SK-MEL-5 (cell line): ENCODE data around the gene ID3. TPM values are rescaled to one million over a fixed set of nuclear protein-coding genes. Genes with fewer than 3 reads are reported as not detected.
"Not testable (repeated sequence)": the region's sequence is repeated elsewhere in the genome, so short reads cannot be mapped to it uniquely, and the experiment has no call there.

Experiments
- DNase-seq: peaks from one replicate; pipeline ENCODE4 v3.0.0-alpha.2; 2016; ENCODE audit warnings: low read depth, low spot score
- in situ Hi-C: cut with HindIII; loops from 2 replicates; pipeline ENCODE4 v1.10.0; 2016; ENCODE audit warnings: low sequenced_read_pairs, high pct_unique_total_duplicates, low pct_unique_long_range_greater_than_20kb
- total RNA-seq: library from RNA; depleted of rRNA; stranded (reverse); fragments of >200 nt; shearing (Covaris generic); gene quantifications from 2 replicates; pipeline ENCODE4 v1.2.3, GENCODE V29; 2014

ID3 gene
- total RNA-seq, 1 experiment from 2014 or later = 23.5 TPM

DNA sequence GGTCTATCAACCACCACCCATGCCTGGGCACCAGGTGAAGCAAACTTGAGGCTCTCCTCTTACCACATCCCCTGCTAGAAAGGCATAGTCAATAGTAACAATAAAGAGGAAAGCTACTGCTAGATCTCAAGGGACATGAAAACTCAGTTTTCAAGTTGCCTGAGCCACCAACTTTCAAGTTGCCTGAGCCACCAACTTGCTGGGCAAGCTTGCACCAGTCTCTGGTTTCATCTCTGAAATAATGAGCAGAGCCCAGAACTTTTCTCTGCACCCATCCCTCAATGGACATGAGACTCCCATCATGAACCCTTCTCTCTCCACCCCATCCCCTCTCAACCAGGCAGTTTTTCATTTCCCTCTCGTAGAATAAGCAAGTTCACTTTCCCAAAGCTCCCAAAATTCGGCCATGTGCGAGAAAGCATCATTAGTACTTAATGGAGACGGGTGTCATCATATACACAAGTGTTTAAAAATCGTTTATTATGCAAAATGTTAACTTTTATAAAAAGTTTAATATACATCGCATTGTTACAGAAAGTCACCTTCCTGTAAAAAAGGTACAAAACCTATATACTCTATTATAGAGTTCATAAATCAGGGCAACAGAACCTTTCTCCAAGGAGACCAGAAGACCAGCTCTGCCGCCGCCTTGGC lies 1.7 kb downstream of the ID3 start:
- in situ Hi-C loops = no loop called here
- DNase-seq = no peak

DNA sequence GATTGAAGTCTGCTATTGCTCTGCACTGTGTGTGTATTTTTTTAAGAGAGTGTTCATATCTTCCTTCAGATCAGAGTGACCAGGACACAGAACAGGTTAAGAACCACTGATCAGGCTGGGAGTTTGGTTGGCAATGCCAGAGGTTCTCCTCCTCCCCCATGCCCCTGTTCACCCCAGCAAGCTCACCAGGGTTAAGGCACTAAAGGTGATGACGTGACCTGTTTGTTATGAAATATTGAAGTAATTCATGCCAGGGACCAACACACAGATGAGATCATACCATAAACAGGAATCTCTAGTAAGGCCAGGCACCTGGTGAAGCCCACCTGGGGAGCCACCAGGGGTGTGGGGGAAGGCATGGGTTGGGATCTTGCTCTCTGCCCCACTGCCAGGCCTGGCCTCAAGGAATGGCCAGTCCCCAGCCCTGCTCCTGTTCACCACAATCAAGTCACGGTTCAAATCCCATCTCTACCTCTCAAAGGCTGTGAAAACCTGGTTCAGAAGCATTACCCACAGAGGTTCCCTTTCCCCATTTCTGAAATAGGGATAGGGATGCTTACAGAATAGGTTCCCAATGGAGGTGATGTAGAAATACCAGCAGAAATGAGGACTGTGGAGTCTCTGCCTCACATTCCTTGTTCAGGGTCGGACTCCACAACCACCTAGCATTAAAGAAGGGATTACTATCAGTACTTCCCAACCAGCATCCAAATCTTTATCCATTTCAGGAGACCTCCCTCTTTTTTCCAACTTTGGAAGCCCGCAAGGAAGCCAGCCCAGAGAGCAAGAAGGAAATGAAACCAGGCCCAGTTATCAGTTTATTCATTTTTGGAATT lies 2.4 kb downstream of the ID3 start:
- DNase-seq = no peak
- in situ Hi-C loops = no loop called here

- in situ Hi-C loops = no loop called here
- no peak for DNase-seq
Measured at GRCh38 chr1:23555986-23556634, 3.2 kb downstream of the ID3 start.

- in situ Hi-C loops = no loop called here
- no peak for DNase-seq
Measured at GRCh38 chr1:23555270-23555985, 3.9 kb downstream of the ID3 start.

DNA sequence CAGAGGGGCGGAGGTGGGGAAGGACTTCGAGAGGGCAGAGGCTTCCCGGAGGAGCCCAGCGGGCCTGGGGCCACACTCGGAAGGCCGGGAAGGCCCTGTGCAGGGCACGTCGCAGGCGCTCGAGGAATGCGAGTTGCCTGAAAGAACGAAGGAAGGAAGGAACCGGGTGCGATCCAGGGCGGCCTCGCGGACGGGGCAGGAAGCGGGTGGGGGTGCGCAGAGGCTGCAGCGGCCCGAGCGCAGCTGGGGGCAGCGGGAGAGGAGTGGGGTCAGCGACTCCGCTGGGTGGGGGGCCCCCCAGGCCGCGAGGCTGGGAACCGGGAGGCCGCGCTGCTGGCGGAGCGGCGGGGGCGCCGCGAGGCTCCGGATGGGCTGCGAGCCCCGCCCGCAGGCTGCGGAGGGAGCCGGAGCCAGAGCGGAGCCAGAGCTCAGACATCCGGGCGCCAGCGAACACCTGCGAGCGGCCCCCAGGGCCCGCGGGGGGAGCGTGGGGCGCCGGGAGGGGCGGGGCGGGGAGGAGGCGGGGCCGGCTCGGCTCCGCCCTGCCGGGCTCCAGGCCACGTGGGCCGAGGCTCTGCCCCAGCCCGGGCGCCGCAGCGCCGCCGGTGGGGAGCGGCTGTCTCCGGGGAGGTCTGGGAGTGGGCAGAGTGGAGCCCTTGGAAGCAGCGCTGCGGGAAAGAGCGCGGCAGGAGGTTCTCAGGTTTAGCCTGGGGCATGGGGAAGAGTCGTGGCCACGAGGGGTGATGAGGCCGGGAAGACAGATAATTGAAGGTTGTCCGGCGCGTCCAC lies 4.6 kb downstream of the ID3 start:
- DNase-seq = peak; percentile 88
- in situ Hi-C loops = no loop called here

GRCh38 chr1:23554127-23554480 lies 5.2 kb downstream of the ID3 start:
- in situ Hi-C loops = no loop called here
- no peak for DNase-seq

GRCh38 chr1:23553231-23554126 lies 5.8 kb downstream of the ID3 start:
- in situ Hi-C loops = no loop called here
- no peak for DNase-seq

DNA sequence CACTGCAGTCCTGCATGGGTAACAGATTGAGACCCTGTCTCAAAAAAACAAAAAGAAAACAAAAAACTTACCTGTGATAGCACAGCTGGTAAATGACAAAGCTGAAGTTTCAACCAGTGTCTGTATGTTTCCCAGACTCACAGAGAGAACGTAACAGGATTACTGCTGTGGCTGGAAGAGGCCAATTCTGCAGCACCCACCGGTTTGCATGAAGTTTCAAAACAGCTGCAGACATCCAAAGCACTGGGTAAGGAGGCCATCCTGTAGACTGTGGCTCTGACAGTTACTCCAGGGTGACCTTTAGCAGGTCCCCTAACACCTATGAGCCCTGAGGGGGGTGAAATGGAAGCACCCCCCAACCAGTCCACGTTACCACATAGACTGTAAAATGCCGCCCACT lies 7.5 kb downstream of the ID3 start:
- in situ Hi-C loops = no loop called here
- DNase-seq = no peak

DNA sequence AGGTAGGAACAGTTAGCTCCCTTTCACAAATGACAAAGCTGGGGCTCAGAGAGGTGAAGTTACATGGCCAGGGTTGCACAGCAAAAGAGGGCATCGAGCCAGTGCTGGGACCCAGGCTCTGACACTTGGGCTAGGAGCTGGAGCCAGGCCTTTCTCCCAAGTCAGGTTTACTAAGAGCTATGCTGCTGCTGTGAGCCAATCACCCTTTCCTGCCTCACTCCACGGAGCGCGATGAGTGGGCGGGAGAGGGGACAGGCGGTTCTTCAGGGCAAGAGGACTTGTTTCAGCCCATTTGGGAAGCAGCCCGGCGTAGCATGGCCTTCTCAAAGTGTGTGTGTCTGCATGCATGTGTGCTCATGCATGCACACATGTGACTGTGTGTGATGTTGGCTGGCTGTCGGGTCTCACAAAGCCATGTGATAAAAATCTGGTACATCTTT lies 10.6 kb downstream of the ID3 start:
- DNase-seq = no peak
- in situ Hi-C loops = no loop called here

DNA sequence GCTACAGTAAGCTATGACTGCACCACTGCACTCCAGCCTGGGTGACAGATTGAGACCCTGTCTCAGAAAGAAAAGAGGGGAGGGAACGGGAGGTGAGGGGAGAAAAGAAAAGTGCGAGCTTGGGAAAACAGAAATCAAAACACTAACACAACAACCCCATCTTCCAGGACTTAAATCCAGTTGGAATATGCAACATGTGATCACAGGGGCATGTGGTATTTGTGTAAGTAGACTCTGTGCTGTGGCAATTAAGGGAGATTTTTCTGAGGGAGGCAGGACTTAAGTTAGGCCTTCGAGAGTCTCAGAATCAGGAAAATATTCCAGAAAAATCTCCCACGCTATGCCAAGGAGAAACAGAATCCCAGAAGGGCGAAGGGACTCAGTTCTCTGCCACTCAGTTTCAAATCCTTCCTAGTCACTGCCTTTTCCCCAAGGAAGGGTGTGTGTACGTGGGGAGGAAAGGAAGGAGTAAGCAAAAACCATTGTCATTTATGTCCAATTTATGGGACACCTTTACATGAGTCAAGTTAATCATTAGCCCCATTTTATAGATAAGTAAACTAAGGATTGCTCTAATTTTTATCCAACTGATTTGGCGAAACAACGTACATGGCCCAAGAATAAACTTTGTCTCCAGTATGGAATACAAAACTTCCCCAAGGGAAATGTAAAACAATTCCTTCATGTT lies 12.3 kb downstream of the ID3 start:
- in situ Hi-C loops = no loop called here
- no peak for DNase-seq

- no peak for DNase-seq
- in situ Hi-C loops = no loop called here
Measured at GRCh38 chr1:23545851-23546250, 13.4 kb downstream of the ID3 start.

DNA sequence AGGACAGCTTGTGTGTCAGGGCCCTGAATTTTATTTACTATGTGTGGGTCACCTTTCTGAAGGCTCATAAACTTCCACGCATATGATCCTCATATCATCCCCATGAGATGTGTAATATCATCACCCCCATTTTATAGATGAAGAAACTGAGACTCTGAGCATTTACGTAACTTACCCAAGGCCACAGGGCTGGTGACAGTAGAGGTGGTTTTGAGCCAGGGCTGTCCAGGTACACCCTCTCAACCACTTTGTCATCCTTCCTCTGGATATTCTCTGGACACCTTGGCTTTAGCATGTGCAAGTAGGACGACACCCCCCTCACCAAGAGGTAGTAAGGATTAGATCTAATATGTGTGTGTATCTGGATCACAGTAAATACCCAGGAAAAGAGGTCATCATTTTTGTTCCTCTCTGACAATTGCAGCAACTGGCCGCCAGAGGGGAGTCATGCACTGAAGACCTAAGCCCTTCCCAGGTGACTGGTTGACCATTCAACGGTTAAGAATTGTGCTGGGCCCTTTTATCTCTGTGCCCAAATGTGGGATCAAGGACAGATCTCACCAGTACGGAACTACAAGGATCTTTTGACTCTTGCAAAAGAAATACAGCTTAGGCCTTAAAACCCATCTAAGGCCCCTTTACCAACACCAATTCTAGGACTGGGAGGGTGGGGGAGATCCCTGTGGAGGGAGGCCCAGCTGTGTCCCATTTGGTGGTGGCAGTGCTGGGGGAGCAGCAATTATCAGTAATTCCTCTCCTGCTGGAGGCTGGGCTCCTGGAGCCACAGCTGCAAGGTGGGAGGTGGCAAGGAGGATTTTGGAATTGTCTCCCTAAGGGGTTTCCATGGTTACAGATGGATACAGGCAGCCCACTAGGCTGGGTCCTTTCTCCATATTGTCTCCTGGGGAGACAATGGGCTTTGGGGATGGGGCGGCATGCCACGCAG lies 14.6 kb downstream of the ID3 start:
- in situ Hi-C loops = no loop called here
- DNase-seq = peak; percentile 80

DNA sequence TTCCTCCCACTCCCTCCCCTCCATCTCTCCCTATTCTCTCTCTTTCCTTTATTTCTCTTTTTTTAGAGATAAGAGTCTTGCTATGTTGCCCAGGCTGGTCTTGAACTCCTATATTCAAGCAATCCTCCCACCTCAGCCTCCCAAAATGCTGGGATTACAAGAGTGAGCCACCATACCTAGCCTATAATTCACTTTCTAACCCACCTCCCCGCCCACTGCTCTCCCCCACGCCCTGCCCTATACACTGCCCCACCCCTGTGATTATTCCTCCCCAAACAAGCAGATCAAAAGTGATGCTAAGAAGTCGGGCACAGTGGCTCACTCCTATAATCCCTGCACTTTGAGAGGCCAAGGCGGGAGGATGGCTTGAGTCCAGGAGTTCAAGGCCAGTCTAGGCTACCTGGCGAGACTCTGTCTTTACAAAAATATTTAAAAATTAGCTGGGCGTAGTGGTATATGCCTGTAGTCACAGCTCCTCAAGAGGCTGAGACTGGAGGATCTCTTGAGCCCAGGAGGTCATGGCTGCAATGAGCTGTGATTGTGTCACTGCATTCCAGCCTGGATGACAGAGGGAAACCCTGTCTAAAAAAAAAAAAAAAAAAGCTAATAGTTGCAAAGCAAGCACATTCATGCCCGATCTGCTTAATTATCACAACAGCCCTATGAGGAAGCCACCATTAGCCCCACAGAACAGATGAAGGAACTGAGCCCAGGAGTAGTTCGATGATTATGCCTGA lies 15.4 kb downstream of the ID3 start:
- in situ Hi-C loops = no loop called here
- no peak for DNase-seq

DNA sequence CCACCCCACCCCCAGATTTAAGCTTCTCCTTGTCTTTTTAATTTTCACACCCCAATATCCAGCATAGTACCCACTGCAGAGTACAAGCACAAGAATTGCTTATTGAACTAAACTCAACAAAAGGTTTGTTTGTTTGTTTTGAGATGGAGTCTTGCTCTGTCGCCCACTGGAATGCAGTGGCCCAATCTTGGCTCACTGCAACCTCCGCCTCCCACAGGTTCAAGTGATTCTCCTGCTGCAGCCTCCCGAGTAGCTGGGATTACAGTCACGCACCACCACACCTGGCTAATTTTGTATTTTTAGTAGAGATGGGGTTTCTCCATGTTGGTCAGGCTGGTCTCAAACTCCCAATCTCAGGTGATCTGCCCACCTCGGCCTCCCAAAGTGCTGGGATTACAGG lies 16.4 kb downstream of the ID3 start:
- in situ Hi-C loops, DNase-seq: not testable (repeated sequence)
